HepG2 (cell line): Measurements from ENCODE around the gene SGSM1.

Experiments used
- CEBPB ChIP-seq: IDR thresholded peaks from 2 replicates; pipeline ENCODE4 v1.6.1; 2011; ENCODE audit warnings: low read depth, low read length, improper control_type of control experiment, borderline replicate concordance
- CHD2 ChIP-seq: IDR thresholded peaks from 2 replicates; pipeline ENCODE4 v1.6.1; 2011; ENCODE audit warnings: low read depth, low read length, improper control_type of control experiment
- DNMT1 ChIP-seq: sonication (generic); formaldehyde crosslinking; IDR thresholded peaks from 2 replicates; pipeline ENCODE4 v1.5.1; 2020; ENCODE audit warnings: mild to moderate bottlenecking, missing genetic modification reagents
- EP300 ChIP-seq, 3 experiments: sonication (generic) in 1 of 3; formaldehyde crosslinking in 1 of 3; IDR thresholded peaks; 2 replicates each; pipeline versions ENCODE4 v1.5.1 to v1.6.1; 2011 to 2020; ENCODE audit warnings: low read depth in 2 of 3, low read length in 2 of 3, borderline replicate concordance in 1 of 3, improper control_type of control experiment in 1 of 3, mild to moderate bottlenecking in 1 of 3, missing genetic modification reagents in 1 of 3, moderate library complexity in 1 of 3
- KDM1A ChIP-seq: IDR thresholded peaks from 2 replicates; pipeline ENCODE4 v1.6.1; 2016; ENCODE audit warnings: missing compliant biosample characterization
- NPAS2 ChIP-seq: sonication (generic); formaldehyde crosslinking; IDR thresholded peaks from 2 replicates; pipeline ENCODE4 v1.8.0; 2022; ENCODE audit warnings: mild to moderate bottlenecking, missing genetic modification reagents, borderline replicate concordance
- POLR2A ChIP-seq, 2 experiments: IDR thresholded peaks; 2 replicates each; pipeline ENCODE4 v1.6.1; 2011; ENCODE audit warnings: low read depth in 2 of 2, low read length in 2 of 2, mild to moderate bottlenecking in 1 of 2, moderate library complexity in 1 of 2; ENCODE audit not compliant: insufficient read depth in 1 of 2
- SP2 ChIP-seq: sonication (generic); formaldehyde crosslinking; IDR thresholded peaks from 2 replicates; pipeline ENCODE4 v1.5.1; 2020; ENCODE audit warnings: mild to moderate bottlenecking, missing genetic modification reagents
- ZNF124 ChIP-seq: sonication (generic); formaldehyde crosslinking; IDR thresholded peaks from 2 replicates; pipeline ENCODE4 v1.4.0; 2020; ENCODE audit warnings: missing genetic modification reagents
- ZNF263 ChIP-seq: sonication (generic); formaldehyde crosslinking; IDR thresholded peaks from 2 replicates; pipeline ENCODE4 v1.4.0; 2020; ENCODE audit warnings: missing genetic modification reagents
- ZNF33B ChIP-seq: sonication (generic); formaldehyde crosslinking; IDR thresholded peaks from 2 replicates; pipeline ENCODE4 v1.5.1; 2020; ENCODE audit warnings: mild to moderate bottlenecking, missing genetic modification reagents
- ZNF724P ChIP-seq: sonication (generic); formaldehyde crosslinking; IDR thresholded peaks from 2 replicates; pipeline ENCODE4 v1.8.0; 2022; ENCODE audit warnings: missing genetic modification reagents, borderline replicate concordance
- TF ChIP-seq, protein P1 (sequence below): sonication (generic); formaldehyde crosslinking; IDR thresholded peaks from 2 replicates; pipeline ENCODE4 v1.5.1; 2020; ENCODE audit warnings: missing genetic modification reagents, mild to moderate bottlenecking, borderline replicate concordance
- TF ChIP-seq, protein P2 (sequence below): sonication (generic); formaldehyde crosslinking; IDR thresholded peaks from 2 replicates; pipeline ENCODE4 v1.5.0; 2020; ENCODE audit warnings: mild to moderate bottlenecking, missing genetic modification reagents, moderate library complexity

DNA sequence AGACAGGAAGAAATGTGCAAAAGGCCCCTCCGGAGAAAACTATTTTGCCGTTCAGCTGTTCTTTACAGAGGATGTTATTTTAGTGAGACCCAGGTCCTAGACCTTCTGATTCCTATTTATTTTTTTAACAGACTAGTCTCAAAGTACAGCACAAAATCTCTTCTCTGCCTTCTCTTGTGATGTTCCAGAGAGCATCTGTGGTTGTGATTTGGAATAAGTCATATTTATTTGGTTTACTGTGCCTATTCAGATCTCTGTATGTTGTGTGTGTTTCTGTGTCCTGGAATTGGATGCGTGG lies 120.4 kb downstream of the SGSM1 start:
- TF ChIP-seq ZNF724P (no peak), EP300 (IDR thresholded peaks at IDR 0.05; ENCODE audit: low read depth in 2 of 2, low read length in 2 of 2) (no peak), EP300 (CRISPR knock-in tag; IDR thresholded peaks at IDR 0.05; ENCODE audit: borderline replicate concordance) (no peak), ZNF263 (CRISPR knock-in tag) (no peak), KDM1A (CRISPR knock-in tag) (no peak), NPAS2 (no peak), CEBPB (no peak), ZNF33B (CRISPR knock-in tag) (no peak), DNMT1 (CRISPR knock-in tag) (no peak), POLR2A (IDR thresholded peaks at IDR 0.05; ENCODE audit: insufficient read depth in 1 of 2, low read depth in 2 of 2, low read length in 2 of 2) (no peak), CHD2 (no peak), SP2 (CRISPR knock-in tag) (no peak), ZNF124 (CRISPR knock-in tag) (no peak)
- TF ChIP-seq, protein P1, sequence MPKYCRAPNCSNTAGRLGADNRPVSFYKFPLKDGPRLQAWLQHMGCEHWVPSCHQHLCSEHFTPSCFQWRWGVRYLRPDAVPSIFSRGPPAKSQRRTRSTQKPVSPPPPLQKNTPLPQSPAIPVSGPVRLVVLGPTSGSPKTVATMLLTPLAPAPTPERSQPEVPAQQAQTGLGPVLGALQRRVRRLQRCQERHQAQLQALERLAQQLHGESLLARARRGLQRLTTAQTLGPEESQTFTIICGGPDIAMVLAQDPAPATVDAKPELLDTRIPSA (CRISPR knock-in tag), result no peak
- TF ChIP-seq, protein P2, sequence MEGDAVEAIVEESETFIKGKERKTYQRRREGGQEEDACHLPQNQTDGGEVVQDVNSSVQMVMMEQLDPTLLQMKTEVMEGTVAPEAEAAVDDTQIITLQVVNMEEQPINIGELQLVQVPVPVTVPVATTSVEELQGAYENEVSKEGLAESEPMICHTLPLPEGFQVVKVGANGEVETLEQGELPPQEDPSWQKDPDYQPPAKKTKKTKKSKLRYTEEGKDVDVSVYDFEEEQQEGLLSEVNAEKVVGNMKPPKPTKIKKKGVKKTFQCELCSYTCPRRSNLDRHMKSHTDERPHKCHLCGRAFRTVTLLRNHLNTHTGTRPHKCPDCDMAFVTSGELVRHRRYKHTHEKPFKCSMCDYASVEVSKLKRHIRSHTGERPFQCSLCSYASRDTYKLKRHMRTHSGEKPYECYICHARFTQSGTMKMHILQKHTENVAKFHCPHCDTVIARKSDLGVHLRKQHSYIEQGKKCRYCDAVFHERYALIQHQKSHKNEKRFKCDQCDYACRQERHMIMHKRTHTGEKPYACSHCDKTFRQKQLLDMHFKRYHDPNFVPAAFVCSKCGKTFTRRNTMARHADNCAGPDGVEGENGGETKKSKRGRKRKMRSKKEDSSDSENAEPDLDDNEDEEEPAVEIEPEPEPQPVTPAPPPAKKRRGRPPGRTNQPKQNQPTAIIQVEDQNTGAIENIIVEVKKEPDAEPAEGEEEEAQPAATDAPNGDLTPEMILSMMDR (CRISPR knock-in tag), result no peak
